GM21390 (cell line): ENCODE data around the gene TPCN1.
"Not testable (repeated sequence)": the region's sequence is repeated elsewhere in the genome, so short reads cannot be mapped to it uniquely, and the experiment has no call there.

Source experiments
- ATAC-seq: cut with Tn5 transposase; IDR thresholded peaks from one replicate; pipeline ENCODE4 v1.9.1; 2021; ENCODE audit not compliant: unreplicated experiment

Gene TPCN1

DNA sequence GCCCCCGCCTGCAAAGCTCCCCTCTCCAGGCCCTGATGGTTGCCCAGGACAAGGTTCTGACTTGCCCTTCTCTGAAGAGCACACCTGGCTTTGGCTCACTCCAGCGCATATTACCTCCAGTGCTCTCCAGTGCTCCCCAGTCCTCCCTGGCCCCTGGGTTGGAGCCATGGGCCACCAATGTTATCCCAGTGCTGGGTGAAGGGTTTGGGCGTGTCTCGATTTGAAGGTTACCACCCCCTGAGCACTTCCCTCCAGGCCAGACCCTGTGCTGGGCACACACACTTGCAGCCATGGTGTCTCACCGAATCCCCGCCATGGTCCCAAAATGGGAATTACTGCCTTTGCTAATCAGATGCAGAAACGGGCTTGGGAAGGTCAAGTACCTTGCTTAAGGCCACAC, 24.7 kb upstream of the TPCN1 start:
- no peak for ATAC-seq

DNA sequence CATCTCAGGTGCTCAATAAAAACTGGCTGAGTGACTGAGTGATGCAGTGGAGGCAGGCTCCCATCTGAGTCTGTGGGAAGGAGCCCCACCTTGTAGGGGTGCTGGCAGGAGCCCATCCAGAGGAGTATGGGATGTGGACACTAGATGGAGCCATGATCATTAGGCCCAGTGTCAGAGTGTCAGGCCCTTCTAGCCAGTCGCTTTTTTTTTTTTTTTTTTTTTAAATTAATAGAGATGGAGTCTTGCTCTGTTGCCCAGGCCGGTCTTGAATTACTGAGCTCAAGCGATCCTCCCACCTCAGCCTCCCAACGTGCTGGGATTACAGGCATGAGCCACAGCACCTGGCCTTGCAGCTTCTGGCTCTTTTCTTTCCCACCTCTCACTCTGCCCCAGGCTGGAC, 24.3 kb upstream of the TPCN1 start:
- peak; percentile 77 for ATAC-seq

DNA sequence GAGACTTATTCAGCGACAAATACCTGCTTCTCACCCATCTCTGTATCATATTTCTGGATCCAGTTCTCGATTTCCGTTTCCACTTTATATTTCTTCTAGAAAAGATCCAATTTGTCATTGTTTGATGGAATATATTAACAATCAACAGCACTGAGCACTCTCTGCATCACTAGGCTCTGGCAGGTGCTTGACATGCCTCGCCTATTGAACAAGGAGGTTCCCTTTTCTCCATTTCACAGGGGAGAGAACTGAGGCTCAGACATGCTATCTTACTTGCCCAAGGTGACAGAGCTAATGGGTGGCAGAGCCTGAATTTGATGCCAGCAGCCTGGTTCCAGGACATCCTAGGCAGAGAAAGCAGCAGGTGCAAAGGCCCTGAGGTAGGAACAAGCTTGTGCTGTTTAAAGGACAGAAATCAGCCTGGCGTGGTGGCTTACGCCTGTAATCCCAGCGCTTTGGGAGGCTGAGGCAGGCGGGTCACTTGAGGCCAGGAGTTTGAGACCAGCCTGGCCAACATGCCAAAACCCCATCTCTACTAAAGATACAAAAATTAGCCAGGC, 23.7 kb upstream of the TPCN1 start:
- ATAC-seq: no peak

DNA sequence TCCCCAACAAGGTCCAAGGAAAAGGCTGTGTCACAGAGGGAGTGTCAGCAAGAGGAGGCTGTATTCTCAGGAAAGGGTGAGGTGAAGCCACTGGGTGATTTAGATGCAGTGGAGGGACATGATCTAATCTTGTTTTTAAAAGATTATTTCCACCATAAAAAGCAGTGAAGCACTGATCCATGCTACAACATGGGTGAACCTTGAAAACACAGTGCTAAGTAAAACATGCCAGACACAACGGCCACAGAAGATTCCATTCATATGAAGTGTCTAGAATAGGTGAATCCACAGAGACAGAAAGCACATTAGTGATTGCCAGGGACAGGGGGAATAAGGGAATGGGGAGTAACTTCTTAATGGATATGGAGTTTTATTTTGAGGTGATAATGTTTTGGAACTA, 23.0 kb upstream of the TPCN1 start:
- no peak for ATAC-seq

DNA sequence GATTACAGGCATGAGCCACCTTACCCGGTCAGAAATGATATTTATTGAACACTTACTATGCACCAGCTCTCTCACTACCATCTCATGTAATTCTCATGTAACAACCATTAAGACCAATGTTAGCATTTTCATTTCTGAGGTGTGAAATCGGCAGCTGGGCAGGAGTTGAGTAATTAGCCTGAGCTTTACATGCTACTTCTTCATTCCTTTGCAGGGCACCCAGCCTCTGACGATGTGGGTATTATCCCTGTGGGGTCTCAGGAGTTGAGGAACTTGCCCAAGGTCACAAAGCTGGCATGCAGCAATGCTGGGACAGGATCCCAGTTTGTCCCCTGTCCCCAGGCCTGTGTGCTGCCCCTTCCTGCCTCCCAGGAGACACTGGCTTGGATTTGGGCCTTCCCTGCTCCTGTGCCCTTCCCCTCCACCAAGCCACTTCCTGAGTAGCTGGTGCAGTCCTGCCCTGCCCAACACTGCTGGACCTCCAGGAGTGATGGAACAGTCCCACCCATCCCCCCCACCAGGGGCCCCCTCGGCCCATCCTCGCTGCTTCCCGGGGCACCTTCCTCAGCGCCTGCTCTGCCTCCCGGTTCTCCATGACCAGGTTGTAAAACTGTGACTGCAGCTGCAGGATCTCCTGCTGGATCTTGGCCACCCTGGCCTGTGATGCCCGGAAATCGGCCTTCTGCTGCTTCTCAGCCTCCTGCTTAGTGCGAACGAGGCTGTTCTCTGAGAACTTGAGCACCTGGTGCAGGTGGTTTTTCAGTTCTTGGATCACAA, 21.1 kb upstream of the TPCN1 start:
- ATAC-seq: no peak

DNA sequence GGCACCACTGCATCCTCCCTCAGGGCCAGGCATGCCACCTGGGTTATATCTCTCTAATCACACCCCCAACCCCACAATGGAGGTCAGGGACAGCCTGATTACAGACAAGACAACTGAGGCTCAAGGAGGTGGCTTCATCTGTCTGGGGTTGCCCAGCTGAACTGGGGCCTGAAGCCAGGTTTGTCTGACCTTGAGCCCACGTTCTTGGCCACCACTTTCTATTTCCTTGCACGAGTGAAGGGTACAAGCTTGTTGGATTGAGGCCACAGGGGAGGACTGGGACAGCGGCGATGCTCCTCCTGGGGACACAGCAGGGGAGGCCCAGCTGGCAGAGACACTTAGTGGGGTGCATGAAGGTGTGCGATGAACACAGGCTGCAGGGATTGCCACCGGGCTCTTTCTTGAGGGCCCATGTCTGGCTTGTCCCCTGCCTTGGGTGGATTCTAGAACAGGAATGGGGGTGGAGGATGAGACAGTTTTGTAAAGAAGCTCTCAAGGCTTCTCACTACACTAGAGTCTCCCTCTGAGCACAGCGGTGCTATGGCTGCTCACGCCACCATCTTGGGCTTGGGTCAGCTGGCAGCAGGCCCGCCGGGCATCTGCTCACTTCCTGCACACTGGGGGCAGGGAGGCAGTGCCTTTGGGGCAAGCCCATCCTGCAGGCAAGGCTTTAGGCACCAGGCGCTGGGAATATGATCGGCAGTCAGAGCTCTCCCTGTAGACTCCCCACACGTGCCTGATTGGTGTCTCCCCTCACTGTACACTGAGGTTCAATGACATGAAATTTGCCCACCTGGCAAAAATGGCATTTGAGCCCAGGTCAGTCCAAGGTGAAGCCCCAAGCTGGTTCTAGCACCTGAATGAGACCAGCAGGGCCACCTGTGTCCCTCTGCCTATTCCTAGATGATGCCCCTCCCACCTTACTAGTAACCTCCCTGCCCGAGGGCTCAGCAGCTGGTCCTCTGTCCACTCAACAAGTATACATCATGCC, 19.8 kb upstream of the TPCN1 start:
- no peak for ATAC-seq

DNA sequence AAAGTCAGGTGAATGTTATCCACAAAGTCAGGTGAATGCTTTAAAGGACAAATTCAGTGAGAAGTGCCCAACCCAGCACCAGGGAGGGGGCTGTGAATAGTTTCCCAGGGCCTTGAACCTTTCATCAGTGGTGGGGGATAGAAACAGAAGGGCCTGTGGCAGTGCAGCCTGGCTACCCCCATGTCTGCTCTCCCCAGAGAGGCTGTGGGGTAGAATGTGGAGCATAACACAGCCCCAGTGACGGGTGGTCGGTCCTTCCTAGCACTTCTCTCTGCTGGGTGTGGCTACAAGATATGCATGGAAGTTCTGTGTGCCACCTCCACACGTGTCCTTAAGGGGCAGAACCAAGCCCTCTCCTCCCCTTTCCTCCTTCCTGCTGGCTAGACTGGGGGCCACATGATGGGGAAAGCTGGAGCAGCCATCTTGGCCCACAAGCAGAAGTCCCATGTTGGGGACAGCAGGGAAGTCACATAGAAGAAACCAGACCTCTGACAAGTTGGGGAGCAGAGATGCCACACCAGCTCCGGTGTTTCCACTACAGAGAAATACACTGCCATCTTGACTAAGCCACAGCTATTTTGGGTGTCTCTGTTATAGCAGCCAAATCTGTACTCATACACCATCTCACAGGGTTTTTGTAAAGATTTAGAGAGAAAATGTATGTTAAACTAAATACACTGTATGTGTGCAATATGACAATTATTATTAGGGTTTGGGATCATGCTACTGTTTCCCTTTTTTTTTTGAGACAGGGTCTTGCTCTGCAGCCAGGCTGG, 18.8 kb upstream of the TPCN1 start:
- ATAC-seq: no peak

DNA sequence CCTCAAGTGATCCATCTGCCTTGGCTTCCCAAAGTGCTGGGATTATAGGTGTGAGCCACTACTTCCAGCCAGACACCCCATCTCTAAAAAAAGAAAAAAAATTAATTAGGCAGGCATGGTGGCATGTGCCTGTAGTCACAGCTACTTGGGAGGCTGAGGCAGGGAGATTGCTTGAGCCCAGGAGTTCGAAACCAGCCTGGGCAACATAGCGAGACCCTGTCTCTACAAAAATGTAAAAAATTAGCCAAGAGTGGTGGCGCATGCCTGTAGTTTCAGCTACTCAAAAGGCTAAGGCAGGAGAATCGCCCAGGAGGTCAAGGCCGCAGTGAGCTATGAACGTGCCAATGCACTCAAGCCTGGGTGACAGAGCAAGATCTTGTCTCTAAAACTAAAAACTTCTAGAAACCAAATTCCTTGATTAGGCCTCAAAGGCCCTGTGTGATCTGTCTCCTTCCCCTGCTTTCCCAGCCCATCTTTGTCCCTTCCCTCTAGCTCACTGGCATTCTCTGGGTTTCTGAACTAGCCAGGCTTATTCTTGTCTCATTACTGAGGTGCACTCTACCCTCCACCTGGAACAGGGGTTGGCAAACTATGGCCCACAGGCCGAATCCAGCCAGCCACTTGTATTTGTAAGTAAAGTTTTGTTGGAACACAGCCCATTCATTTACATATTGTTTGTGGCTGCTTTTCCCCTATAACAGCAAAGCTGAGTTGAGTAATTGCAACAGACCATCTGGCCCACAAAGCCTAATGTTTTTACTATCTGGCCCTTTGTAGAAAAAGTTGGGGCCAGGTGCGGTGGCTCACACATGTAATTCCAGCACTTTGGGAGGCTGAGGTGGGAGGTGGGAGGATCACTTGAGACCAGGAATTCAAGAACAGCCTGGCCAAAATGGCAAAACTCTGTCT, 17.2 kb upstream of the TPCN1 start:
- ATAC-seq: no peak

DNA sequence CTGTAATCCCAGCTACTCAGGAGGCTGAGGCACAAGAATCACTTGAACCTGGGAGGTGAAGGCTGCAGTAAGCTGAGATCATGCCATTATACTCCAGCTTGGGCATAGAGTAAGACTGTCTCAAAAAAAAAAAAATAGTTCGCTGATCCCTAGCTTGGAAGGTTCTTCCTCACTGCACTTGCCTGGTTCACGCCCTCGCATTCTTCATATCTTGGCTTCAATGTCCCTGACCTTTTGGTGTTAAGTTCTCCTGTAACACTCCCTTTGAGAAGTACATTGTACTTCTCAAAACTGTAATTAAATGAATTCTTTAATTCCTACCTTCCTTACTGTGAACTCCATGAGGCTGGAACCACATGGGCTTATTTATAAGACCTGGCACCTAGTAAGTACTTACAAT, 16.5 kb upstream of the TPCN1 start:
- ATAC-seq: no peak

DNA sequence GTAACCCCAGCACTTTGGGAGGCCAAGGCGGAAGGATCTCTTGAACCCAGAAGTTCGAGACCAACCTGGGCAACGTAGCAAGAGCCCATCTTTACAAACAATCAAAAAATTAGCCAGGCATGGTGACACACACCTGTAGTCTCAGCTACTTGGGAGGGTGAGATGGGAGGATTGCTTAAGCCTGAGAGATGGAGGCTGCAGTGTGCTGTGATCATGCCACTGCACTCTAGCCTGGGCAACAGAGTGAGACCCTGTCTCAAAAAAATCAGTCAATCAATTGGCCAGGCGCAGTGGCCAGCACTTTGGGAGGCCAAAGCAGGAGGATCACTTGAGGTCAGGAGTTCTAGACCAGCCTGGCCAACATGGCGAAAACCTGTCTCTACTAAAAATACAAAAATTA, 14.5 kb upstream of the TPCN1 start:
- ATAC-seq: not testable (repeated sequence)

DNA sequence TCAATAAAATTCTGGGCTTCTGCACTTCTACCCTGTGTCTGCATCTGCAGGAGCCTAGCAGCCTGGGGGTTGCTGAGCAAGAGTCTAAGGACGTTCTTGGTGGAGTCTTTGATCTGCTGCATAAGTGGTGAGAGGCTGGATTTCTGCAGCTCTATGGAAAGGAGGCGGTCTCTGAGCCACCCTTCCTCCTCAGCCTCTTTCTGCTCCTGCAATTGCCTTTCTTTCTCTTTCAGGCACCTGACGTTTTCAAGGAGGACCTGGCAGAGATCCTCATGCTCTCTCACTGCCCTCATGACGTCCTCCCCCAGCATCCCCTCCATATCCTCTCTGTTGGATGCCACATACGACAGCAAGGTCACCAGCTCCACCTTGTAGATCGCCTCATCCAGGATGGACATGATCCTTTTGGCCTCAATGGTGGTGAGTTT, 13.6 kb upstream of the TPCN1 start:
- no peak for ATAC-seq

DNA sequence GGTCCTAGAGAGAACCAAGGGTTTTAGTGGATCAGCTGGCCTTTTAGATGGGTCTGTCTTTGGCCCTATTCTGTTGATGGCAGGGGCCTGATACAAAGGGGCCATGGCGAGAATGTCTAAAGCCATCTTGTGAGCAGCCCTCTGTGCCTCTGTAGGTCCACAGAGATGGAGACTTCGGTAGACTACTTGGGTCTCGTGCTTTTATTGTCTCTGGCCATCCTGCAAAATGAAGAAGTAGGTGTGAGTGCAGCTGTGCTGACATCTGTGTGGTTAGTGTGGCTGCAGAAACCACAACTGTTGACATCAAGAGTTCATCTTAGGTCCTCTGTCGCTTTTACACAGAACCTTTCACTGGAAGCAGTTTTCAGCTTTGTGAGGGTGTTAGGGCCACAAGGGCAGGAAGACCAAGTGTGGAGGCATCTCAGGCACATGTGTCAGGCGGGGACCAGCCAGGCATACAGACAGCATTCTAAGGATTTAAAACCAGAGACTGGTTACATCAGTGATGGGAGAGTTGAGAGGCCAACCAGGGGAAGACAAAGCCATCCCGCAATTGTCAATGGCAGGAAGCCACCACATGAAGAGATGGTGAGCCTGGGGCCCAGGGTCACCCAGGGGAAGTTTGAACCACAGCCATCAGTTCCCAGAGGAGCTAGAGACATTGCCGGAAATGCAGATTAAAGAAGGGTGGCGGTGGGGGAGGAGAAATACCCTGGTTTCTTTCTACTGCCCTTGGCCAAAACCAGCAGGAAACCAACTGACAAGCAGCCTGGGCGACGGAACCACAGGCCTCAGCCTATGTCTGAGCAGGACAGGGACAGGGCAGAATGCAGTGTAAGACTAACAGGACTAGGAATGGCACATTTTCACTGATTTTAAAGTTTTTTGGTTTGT, 13.0 kb upstream of the TPCN1 start:
- ATAC-seq: peak; percentile 81

DNA sequence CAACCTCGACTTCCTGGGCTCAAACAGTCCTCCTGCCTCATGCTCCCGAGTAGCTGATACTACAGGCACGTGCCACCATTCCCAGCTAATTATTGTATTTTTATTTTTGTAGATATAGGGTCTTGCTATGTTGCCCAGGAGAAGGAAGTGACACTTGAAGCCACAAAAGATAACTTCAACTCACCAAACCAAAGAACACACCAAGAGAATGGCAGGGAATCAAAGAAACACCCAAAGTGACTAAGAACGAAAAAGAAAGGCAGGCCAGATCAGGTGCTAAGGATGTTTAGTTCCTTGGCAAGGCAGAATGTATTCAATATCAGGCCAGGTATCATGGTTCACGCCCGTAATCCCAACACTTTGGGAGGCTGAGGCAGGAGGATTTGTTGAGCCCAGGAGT, 10.1 kb upstream of the TPCN1 start:
- ATAC-seq: no peak

DNA sequence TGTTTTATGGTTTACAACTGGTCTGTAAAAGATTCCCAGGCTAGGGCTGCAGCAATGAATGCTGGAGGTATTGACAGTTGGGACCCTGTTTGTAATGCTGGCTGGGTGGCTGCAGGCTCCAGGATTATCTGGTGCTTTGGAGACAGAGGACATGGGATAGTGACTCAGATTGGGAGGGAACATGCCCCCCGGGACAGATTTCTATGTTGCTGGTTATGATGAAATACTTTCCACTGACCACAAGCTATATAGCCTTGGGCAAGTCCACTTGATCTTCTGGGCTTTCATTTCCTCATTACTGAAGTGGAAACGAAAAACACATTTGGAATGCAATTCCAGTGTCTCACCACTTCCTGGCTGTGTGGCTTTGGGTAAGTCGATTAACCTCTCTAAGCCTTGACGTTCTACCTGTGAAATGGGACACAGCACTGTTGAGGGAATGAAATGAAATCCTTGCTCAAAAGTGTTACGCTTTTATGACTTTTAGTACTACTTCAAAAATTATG, 6.3 kb upstream of the TPCN1 start:
- ATAC-seq: no peak

DNA sequence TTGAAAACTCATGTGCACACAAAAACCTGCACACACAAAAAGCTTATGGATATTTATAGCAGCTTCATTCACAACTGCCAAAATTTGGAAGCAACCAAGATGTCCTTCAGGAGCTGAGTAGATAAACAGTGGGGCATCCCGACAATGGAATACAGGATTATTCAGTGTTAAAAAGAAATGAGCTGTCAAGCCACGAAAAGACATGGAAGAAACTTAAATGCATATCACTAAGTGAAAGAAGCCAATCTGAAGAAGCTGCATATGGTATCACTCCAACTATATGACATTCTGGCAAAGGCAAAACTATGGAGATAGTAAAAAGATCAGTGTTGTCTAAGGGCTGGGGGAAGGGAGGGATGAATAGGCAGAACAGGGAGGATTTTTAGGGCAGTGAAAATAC, 5.2 kb upstream of the TPCN1 start:
- no peak for ATAC-seq

DNA sequence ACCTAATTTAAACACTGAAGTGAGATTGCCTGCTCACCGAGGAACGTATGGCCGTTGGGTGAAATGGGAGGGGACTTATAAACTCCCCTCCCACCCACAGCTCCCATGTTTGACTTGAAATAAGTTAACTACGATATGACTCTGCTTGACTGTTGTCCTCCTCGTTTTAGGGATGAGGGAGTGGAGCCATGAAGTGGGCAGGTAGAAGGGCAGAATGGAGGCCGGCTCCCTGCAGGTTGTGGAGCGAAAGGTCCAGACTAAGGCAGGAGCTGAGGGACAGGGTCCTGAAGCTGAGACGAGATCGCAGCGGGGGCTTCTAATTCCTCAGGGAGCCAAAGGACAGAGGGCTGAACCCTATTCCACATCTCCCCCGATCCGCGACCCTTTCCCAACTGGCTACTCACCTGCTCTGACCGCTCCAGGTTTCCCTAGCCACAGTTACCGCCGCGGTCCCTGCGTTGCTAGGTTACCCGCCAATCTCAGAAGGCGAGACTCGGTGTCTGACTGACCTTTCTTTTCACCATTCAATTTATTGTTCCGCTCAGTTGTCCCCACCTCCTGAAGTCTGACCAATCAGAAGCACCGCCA, 577 bp upstream of the TPCN1 start:
- no peak for ATAC-seq

DNA sequence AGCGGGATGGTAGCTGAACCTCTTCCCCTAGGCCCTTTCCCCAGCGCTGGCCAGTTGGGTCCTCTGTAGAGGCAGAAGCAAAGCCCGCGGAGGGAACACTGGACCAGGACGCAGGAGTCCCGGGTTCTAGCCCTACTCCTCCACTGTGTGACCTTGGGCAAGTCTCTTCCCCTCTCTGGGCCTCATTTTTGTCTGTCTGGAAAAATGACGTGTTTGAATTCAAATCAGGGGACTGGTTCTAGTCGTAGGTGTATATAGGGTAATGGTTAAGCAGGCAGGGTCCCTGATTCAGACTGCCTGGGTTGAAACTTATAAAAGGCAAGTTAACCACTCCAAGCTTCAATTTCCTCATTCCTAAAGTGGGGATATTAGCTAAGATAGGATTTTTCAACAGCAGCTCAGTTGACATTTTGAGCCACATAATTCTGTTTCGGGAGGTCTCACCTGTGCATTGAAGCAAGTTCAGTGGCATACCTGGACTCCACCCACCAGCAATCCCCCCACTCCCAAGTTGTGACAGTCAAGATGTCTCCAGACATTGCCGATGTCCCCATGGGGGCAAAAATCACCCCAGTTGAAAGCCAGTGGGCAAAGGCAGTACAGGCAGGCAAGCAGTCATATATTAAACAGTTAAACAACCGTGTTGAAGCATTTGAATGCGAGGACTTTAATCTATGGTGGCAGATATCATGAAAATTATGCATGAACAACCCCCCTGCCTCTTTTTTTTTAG, 899 bp downstream of the TPCN1 start:
- ATAC-seq: no peak
